H1 (cell line): ENCODE measurements around the gene TBC1D9. TPM values are rescaled to one million over a fixed set of nuclear protein-coding genes. Genes with fewer than 3 reads are reported as not detected.

ENCODE experiments used
- CTCF ChIA-PET: fragments of 300-600 bp; sonication (Branson Sonifier 250); formaldehyde crosslinking; loops from one replicate; lab custom pipeline; 2021; ENCODE audit not compliant: partially characterized antibody; lab: Charles Lee
- POLR2A ChIA-PET: fragments of 300-600 bp; sonication (Branson Sonifier 250); formaldehyde crosslinking; loops from one replicate; lab custom pipeline; 2021; ENCODE audit warnings: inconsistent platforms; ENCODE audit not compliant: partially characterized antibody; lab: Charles Lee
- DNase-seq, 2 experiments: peaks; one replicate each; pipeline versions ENCODE4 v3.0.0 to v3.0.0-alpha.2; 2010 to 2022; ENCODE audit warnings: low spot score in 2 of 2, low read depth in 1 of 2, mixed read lengths in 1 of 2
- FAIRE-seq: peaks from 2 replicates; lab custom pipeline; 2011; peaks lifted over from hg19 to GRCh38; lab: Jason Lieb, UNC
- H2AFZ ChIP-seq: 2 replicates; pipeline ENCODE4 v1.8.1; 2012; ENCODE audit warnings: low read length, inconsistent platforms
- H2AK5ac ChIP-seq: 2 replicates; pipeline ENCODE4 v1.6.1; 2013; ENCODE audit warnings: low read depth, low read length
- H2BK120ac ChIP-seq: replicated peaks from 2 replicates; pipeline ENCODE3; 2013; ENCODE audit warnings: low read depth, low read length, inconsistent platforms
- H2BK12ac ChIP-seq: 2 replicates; pipeline ENCODE4 v1.6.1; 2013; ENCODE audit warnings: low read depth, low read length
- H2BK15ac ChIP-seq: 2 replicates; pipeline ENCODE4 v1.6.1; 2013; ENCODE audit warnings: low read length
- H2BK20ac ChIP-seq: 2 replicates; pipeline ENCODE4 v1.6.1; 2013; ENCODE audit warnings: low read length
- H2BK5ac ChIP-seq: 2 replicates; pipeline ENCODE4 v1.6.1; 2013; ENCODE audit warnings: low read depth, low read length
- H3K14ac ChIP-seq: 2 replicates; pipeline ENCODE4 v1.6.1; 2013; ENCODE audit warnings: inconsistent platforms; ENCODE audit not compliant: insufficient read length
- H3K18ac ChIP-seq: 2 replicates; pipeline ENCODE4 v1.6.1; 2013; ENCODE audit warnings: low read length; ENCODE audit errors: extremely low read depth
- H3K23ac ChIP-seq: 2 replicates; pipeline ENCODE4 v1.6.1; 2013; ENCODE audit warnings: inconsistent platforms; ENCODE audit not compliant: insufficient read length
- H3K23me2 ChIP-seq: 2 replicates; pipeline ENCODE4 v1.6.1; 2013; ENCODE audit warnings: low read depth, low read length
- H3K27ac ChIP-seq: 2 replicates; pipeline ENCODE4 v1.6.1; 2011; ENCODE audit warnings: low read depth, low read length, inconsistent platforms
- H3K27me3 ChIP-seq, 4 experiments: replicated peaks in 1 of 4; 1 replicate in 1 of 4; 2 replicates in 3 of 4; pipeline versions ENCODE4 v1.6.1 to v1.8.1; 2011 to 2013; ENCODE audit warnings: low read length in 3 of 4, mild to moderate bottlenecking in 3 of 4, inconsistent platforms in 2 of 4, mixed read lengths in 2 of 4, moderate library complexity in 1 of 4; ENCODE audit not compliant: control insufficient read depth in 3 of 4, insufficient read depth in 3 of 4; ENCODE audit errors: extremely low read depth in 1 of 4
- H3K36me3 ChIP-seq, 4 experiments: 2 replicates each; pipeline versions ENCODE4 v1.6.1 to v1.8.1; 2011 to 2013; ENCODE audit warnings: mild to moderate bottlenecking in 4 of 4, low read length in 3 of 4, moderate library complexity in 2 of 4, control low read depth in 1 of 4, inconsistent platforms in 1 of 4; ENCODE audit not compliant: insufficient read depth in 4 of 4, control insufficient read depth in 2 of 4
- H3K4ac ChIP-seq: replicated peaks from 2 replicates; pipeline ENCODE3; 2013; ENCODE audit warnings: low read length, low read depth, mixed read lengths, inconsistent platforms; ENCODE audit not compliant: insufficient read length
- H3K4me1 ChIP-seq, 4 experiments: replicated peaks in 1 of 4; 1 replicate in 1 of 4; 2 replicates in 3 of 4; pipeline versions ENCODE4 v1.6.1 to v1.8.1; 2011 to 2013; ENCODE audit warnings: low read length in 3 of 4, inconsistent platforms in 2 of 4, mixed read lengths in 1 of 4; ENCODE audit not compliant: insufficient read depth in 4 of 4, control insufficient read depth in 3 of 4
- H3K4me2 ChIP-seq, 2 experiments: 2 replicates each; pipeline versions ENCODE4 v1.6.1 to v1.8.1; 2011 to 2013; ENCODE audit warnings: low read depth in 2 of 2, low read length in 2 of 2, control low read depth in 1 of 2, inconsistent platforms in 1 of 2, mild to moderate bottlenecking in 1 of 2; ENCODE audit not compliant: insufficient read depth in 1 of 2
- H3K4me3 ChIP-seq, 4 experiments: fragments of 200-600, 300-600 bp in 1 of 4; sonication (generic), shearing (Covaris generic), sonication (Bioruptor Twin) in 1 of 4; 2 replicates each; pipeline versions ENCODE4 v1.5.1 to v1.8.1; 2011 to 2016; ENCODE audit warnings: low read length in 4 of 4, low read depth in 3 of 4, control low read depth in 2 of 4, inconsistent platforms in 2 of 4, mild to moderate bottlenecking in 2 of 4, mixed read lengths in 1 of 4, moderate library complexity in 1 of 4; ENCODE audit not compliant: insufficient read depth in 2 of 4; ENCODE audit errors: extremely low read depth in 1 of 4
- H3K56ac ChIP-seq: replicated peaks from 2 replicates; pipeline ENCODE3; 2013; ENCODE audit warnings: low read depth, mild to moderate bottlenecking, mixed read lengths, low read length, inconsistent platforms; ENCODE audit not compliant: insufficient read length
- H3K79me1 ChIP-seq: 2 replicates; pipeline ENCODE4 v1.6.1; 2013; ENCODE audit warnings: low read depth, low read length, control low read depth
- H3K79me2 ChIP-seq, 2 experiments: 2 replicates each; pipeline versions ENCODE4 v1.6.1 to v1.8.1; 2012 to 2013; ENCODE audit warnings: low read length in 2 of 2, mild to moderate bottlenecking in 2 of 2, inconsistent platforms in 1 of 2; ENCODE audit not compliant: insufficient read depth in 2 of 2, control insufficient read depth in 1 of 2
- H3K9ac ChIP-seq, 4 experiments: replicated peaks in 1 of 4; 1 replicate in 1 of 4; 2 replicates in 3 of 4; pipeline versions ENCODE4 v1.6.1 to v1.8.1; 2011 to 2013; ENCODE audit warnings: low read depth in 3 of 4, low read length in 3 of 4, control low read depth in 2 of 4, mild to moderate bottlenecking in 2 of 4, moderate library complexity in 2 of 4, inconsistent platforms in 1 of 4; ENCODE audit errors: extremely low read depth in 1 of 4
- H3K9me3 ChIP-seq, 2 experiments: 2 replicates each; pipeline versions ENCODE4 v1.6.1 to v1.8.1; 2012 to 2013; ENCODE audit warnings: mild to moderate bottlenecking in 2 of 2, moderate library complexity in 2 of 2, control low read depth in 1 of 2, inconsistent platforms in 1 of 2, low read depth in 1 of 2, low read length in 1 of 2, mixed read lengths in 1 of 2; ENCODE audit not compliant: insufficient read depth in 2 of 2
- H4K20me1 ChIP-seq, 2 experiments: replicated peaks in 1 of 2; 2 replicates each; pipeline versions ENCODE3 to v1.8.1; 2011 to 2013; ENCODE audit warnings: inconsistent platforms in 2 of 2, low read length in 2 of 2, mild to moderate bottlenecking in 1 of 2; ENCODE audit not compliant: insufficient read depth in 2 of 2, control insufficient read depth in 1 of 2
- H4K5ac ChIP-seq: 2 replicates; pipeline ENCODE4 v1.6.1; 2013; ENCODE audit warnings: low read length, low read depth, mixed read lengths, inconsistent platforms; ENCODE audit not compliant: insufficient read length
- H4K8ac ChIP-seq: 2 replicates; pipeline ENCODE4 v1.8.0; 2013; ENCODE audit warnings: mild to moderate bottlenecking, moderate library complexity, low read length, inconsistent platforms; ENCODE audit not compliant: insufficient read depth; ENCODE audit errors: extremely low read depth
- H4K91ac ChIP-seq: replicated peaks from 2 replicates; pipeline ENCODE3; 2013; ENCODE audit warnings: low read length, mixed read lengths, inconsistent platforms; ENCODE audit not compliant: insufficient read length
- JUND ChIP-seq: IDR thresholded peaks from 2 replicates; pipeline ENCODE4 v1.6.1; 2011; ENCODE audit warnings: mild to moderate bottlenecking, improper control_type of control experiment, low read length
- TAF1 ChIP-seq: IDR thresholded peaks from 2 replicates; pipeline ENCODE4 v1.6.1; 2011; ENCODE audit warnings: mild to moderate bottlenecking, low read depth, low read length
- ZNF274 ChIP-seq: IDR thresholded peaks from 2 replicates; pipeline ENCODE4 v1.7.0; 2012; ENCODE audit warnings: low read length, borderline replicate concordance; ENCODE audit errors: extremely low read depth
- WGBS, 2 experiments: shearing (Covaris generic) in 1 of 2; methylation state at CpG; one replicate each; pipeline versions ENCODE4 v1.1.6 to v1.1.7; 2013 to 2015; ENCODE audit warnings: low lambda C conversion rate in 2 of 2, mixed read lengths in 2 of 2, inconsistent platforms in 1 of 2, low coverage in 1 of 2, missing lambda C conversion rate in 1 of 2; ENCODE audit not compliant: insufficient replicate concordance in 2 of 2, insufficient coverage in 1 of 2, insufficient read length in 1 of 2; ENCODE audit errors: extremely low coverage in 1 of 2, missing lambda C conversion rate in 1 of 2; 5-methylcytosine and 5-hydroxymethylcytosine counted together
- polyA plus RNA-seq, 7 experiments: library from polyadenylated mRNA; depleted of rRNA in 3 of 7; stranded (reverse) in 5 of 7; unstranded in 2 of 7; fragments of >200 nt in 5 of 7; fragments of 200-250 nt in 2 of 7; gene quantifications; 1 replicate in 5 of 7; 2 replicates in 1 of 7; 4 replicates in 1 of 7; pipeline versions ENCODE4 v1.2.1 to v1.2.3, GENCODE V29; 2011 to 2013; ENCODE audit warnings: missing spikeins in 2 of 7, mixed read lengths in 2 of 7
- total RNA-seq: library from RNA; stranded (reverse); fragmentation: NEBNext Ultra II Directional; extraction: Animal tissue kit (Norgen Biotek cat#: 25700); gene quantifications from 2 replicates; pipeline ENCODE4 v1.2.1, GENCODE V29; 2021

The TBC1D9 gene
- total and polyA plus RNA-seq, 2 of the 8 experiments (the other 6 are each of a cell fraction or from before 2014, with no cell fraction given), result 0.94 to 1.0 TPM

DNA sequence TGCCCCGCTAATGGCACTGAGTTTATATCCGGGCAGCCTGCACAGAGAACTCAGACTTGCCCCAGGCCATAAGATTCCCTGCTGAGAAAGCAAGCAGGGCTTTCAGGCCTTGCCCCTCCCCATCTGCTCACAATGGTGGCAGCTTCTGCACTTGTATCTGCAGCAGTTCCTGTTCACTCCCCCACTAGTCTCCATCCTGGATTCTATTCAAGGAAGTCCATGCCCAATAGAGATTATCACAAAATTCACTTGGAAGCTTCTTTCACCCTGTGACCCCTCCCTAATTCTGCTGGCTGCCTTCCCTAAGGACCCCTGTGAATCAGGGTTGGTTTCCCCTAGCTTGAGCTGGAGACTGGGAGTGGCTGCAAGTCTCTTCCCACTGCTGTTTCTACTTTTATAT is 152.9 kb downstream of the TBC1D9 start:
- DNase-seq, result no peak
- FAIRE-seq, result no peak
- H3K56ac ChIP-seq, result no peak overlapping the region
- H3K14ac ChIP-seq, result no peak overlapping the region
- no peaks in the 10 kb centered on the region for H3K23me2 ChIP-seq
- no peak overlapping the region for H2AFZ ChIP-seq
- H2AK5ac ChIP-seq, result no peak overlapping the region
- 86% methylated on average over 2 of the region's 2 CpGs; no CpG with 5 or more reads in 1 of the 2 experiments for WGBS, 2 experiments
- TF ChIP-seq ZNF274, result no peak
- no peak for TF ChIP-seq TAF1
- no peak for TF ChIP-seq JUND
- H3K9ac ChIP-seq, result no peak overlapping the region
- no peak overlapping the region for H3K4ac ChIP-seq
- H2BK120ac ChIP-seq, result no peak overlapping the region
- no peaks in the 10 kb centered on the region for H3K36me3 ChIP-seq
- H2BK5ac ChIP-seq, result no peak overlapping the region
- H3K79me2 ChIP-seq, result no peaks in the 10 kb centered on the region
- no peak overlapping the region for H2BK12ac ChIP-seq
- no peak overlapping the region for H2BK15ac ChIP-seq
- no peak overlapping the region for H3K27ac ChIP-seq
- ChIA-PET CTCF (interaction anchor here (1.2 to 3.6 kb wide), 6 partner anchors 8 to 281 kb away, joined by 4 to 25 read pairs (median 4); no protein-coding TSS in a partner anchor), POLR2A (no interaction called here)
- no peak overlapping the region for H2BK20ac ChIP-seq
- no peak overlapping the region for H3K18ac ChIP-seq
- no peaks in the 10 kb centered on the region for H3K9me3 ChIP-seq
- H3K4me3 ChIP-seq, result no peak overlapping the region
- H4K20me1 ChIP-seq, result no peaks in the 10 kb centered on the region
- no peaks in the 10 kb centered on the region; the same call in 1 of the 2 replicates for H3K79me1 ChIP-seq
- no peak overlapping the region for H3K4me2 ChIP-seq
- H3K23ac ChIP-seq, result no peak overlapping the region
- no peak overlapping the region for H4K8ac ChIP-seq
- no peaks in the 10 kb centered on the region for H3K27me3 ChIP-seq
- no peaks in the 10 kb centered on the region for H3K4me1 ChIP-seq
- H4K5ac ChIP-seq, result no peak overlapping the region
- no peak overlapping the region for H4K91ac ChIP-seq
